NCI-H2107 treated with DMSO at 0.1 percent for 48 hours (cell line): ENCODE measurements around the gene NAA15.
"Not testable (repeated sequence)": the region's sequence is repeated elsewhere in the genome, so short reads cannot be mapped to it uniquely, and the experiment has no call there.

ENCODE experiments used
- DNase-seq: peaks from one replicate; lab custom pipeline; 2025; ENCODE audit not compliant: unreplicated experiment; lab: John Stamatoyannopoulos, UW

Gene NAA15

DNA sequence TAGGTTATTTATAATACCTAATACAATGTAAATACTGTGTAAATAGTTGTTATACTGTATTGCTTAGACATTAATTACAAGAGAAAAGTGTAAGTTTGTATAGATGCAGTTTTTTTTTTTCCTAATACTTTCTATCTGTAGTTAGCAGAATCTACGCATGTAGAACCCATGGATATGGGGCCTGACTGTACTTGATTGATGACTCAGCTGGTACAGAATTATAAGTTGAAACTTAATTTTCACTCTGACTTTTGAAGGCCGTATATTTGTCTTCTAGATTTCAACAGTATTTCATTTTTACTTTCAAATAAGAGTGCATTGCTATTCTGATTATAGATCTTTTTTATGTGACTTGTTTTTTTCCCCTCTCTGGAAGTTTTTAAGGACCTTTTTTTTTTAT lies 31.7 kb downstream of the NAA15 start:
- DNase-seq, result no peak

DNA sequence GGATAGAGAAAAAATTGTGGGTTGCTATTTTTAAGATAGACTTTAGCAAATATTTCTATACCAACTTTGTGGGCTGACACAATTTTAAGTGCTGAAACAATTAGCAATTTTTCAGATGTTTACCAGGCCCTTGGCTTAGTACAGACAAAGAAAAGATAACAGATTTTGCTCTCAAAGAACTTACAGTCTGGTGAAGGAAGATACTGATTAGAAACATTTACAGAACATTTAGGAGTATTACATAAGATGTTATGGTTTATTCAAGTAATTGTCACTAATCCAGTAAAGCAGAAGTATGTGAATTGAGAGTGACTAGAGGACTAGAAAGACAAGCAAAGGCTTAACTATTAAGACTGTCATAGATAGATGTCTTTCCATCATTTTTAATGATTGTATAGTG lies 36.3 kb downstream of the NAA15 start:
- DNase-seq, result no peak

GRCh38 chr4:139361301-139361700 lies 60.0 kb downstream of the NAA15 start:
- DNase-seq, result no peak

DNA sequence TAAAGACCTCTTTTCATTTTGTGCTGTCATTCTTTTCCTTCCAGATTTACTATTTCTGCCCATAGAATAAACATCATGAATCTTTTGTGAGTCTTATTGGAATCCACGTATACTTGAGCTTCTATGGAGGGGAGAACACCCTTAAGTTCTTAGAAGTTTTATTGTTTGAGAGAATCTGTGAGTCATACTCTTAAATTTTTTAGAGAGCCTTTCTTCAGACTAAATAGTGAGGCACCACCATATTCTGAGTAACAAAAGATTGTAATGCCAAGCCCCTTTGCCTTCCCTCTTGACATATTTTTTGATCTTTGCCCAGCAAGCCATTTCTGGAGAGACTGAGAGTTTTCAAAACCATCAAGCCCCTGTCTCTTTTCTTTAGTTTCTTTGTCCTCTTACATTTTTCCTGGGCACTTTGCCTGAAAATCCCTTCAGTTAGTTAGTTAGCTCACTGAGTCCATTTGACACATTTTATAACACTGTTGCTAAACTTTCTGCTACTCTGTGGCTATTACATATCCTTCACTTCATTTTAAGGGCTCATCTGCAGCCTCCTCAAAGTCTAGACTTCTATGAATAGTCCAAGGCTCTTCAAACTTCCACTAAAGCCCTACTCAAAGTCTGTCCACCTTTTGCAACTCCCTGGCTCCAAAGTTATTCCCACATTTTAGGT lies 66.3 kb downstream of the NAA15 start:
- DNase-seq, result no peak

GRCh38 chr4:139368998-139369397 lies 67.7 kb downstream of the NAA15 start:
- no peak for DNase-seq

GRCh38 chr4:139374251-139374650 lies 72.9 kb downstream of the NAA15 start:
- no peak for DNase-seq

DNA sequence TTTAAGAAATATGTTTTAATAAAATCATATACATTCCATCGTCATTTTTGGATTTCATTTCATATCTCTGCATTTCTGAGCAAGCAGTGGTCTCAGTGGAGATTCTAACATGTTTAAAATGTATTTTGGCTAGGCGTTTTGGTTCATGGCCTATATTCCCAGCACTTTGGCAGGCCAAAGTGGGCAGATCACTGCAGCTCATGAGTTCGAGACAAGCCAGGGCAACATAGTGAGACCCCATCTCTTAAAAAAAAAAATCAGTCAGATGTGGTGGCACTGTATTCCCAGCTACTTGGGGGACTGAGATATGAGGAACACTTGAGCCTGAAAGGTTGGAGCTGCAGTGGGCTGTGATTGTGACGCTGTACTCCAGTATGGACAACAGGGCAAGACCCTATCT lies 85.1 kb downstream of the NAA15 start:
- DNase-seq, result no peak

- no peak for DNase-seq
Observed at GRCh38 chr4:139389102-139389501, 87.8 kb downstream of the NAA15 start.

DNA sequence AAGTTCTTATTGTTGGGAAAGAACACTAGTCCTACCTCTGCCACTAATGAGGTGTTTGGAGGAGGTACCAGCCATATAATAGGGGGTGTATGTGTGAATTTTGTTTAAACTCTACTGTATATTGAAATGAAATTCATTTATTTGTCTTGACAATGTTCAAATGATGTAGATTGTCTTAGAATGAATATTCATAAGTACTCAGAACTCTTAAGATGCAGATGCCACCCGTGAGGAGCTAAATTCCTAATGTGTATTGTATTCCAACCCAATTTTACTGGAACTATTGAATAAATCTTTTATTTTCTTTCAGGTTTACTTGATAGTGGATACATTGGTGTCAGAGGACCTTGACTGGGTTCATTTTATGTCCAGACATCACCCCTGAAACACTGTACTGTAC lies 88.7 kb downstream of the NAA15 start:
- no peak for DNase-seq

DNA sequence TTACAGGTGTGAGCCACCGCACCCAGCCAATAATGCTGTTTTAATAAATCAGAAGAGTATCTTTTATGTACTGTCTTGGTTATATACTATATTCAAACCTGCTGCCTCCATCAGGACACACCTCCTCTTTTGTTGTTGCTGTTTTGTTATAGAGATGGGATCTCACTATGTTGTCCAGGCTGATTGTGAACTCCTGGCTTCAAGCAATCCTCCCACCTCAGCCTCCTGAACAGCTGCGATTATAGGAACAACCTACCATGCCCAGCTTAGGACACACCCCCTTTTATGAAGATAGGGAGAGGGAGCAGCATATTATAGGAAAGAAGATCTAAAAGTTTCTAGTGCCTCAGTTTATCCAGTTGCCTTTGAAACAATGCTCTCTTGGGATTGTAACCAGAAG lies 90.4 kb downstream of the NAA15 start:
- no peak for DNase-seq

GRCh38 chr4:139392797-139393196 lies 91.5 kb downstream of the NAA15 start:
- DNase-seq, result no peak

GRCh38 chr4:139401368-139401767 lies 100.1 kb downstream of the NAA15 start:
- no peak for DNase-seq

GRCh38 chr4:139402436-139402835 lies 101.1 kb downstream of the NAA15 start:
- DNase-seq, result no peak

- DNase-seq, result no peak
Observed at GRCh38 chr4:139403462-139403861, 102.2 kb downstream of the NAA15 start.

GRCh38 chr4:139410312-139410711 lies 109.0 kb downstream of the NAA15 start:
- DNase-seq, result no peak

DNA sequence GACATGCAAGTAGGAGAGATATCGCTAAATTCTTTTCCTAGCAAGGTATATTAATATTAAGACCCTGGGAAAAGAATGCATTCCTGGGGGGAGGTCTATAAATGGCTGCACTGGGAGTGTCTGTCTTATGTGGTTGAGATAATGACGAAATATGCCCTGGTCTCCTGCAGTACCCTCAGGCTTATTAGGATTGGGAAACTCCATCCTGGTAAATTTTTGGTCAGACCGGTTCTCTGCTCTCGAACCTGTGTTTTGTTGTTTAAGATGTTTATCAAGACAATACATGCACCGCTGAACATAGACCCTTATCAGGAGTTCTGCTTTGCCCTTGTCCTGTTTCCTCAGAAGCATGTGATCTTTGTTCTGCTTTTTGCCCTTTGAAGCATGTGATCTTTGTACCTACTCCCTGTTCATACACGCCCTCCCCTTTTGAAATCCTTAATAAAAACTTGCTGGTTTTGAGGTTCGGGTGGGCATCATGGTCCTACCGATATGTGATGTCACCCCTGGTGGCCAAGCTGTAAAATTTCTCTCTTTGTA lies 113.4 kb downstream of the NAA15 start:
- not testable (repeated sequence) for DNase-seq

DNA sequence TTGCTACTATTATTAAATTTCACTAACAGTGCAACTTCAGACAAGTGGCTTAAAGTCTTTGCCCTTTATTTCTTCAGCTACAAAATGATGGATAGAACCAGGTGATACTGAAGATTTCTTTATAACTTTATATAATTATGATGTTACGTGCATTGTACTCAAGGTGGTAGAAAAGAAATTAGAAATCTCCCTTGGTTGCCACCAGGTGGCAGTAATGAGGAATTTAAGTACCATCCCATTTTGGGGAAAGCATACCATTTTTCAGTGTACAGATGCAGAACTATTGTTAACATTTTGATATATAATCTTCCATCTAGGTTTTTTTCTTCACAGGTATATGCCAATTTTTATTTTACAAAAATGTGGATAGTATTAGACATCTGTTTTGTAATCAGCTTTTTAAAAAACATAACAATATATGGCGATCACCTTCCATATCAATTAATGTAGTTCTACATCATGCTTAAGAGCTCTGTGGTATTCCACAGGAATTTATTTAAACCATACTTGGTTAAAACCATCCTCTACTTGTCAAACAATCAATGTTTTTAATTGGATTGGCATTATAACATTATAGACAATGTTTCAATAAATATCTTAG lies 114.9 kb downstream of the NAA15 start:
- peak; percentile 3 for DNase-seq

DNA sequence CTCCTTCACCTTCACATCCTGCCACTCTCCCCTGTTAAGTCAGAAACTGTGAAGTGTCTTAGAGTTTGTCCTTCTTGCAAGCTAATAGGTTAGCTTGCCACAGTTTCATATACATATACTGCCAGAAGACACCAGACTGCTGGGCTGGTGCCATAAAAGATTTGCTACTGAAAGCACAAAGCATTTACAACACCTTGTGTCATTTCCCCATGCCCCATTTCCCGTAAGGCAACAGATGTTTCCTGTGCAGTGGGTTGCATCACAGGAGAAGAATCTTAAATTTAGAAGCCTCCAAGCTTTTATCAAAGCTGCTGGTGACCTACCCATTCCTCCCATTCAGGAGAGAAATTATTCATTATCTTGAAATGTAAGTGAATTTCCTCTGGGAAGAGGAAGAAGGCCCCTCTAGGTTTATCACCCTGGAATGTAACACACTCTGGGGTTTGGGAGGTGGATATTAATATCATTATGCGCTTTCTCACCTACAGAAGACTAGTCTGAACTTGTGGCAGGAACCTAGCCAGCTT lies 118.1 kb downstream of the NAA15 start:
- no peak for DNase-seq

DNA sequence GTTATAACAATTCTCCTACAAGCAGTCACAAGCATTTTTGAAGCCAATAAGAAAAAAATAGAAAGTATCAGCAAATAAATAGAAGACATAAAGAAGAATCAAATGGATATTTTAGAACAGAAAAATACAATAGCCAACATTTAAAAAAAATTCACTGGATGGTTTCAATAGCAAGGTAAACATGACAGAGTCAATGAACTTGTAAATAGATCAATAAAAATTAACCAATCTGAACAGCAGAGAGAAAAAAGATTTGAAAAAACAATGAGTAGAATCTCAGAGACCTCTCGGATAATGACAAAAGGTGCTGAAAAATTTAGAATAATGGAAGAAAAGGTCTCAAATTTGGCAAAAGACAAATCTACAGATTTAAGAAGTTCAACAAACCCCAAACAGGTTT lies 119.3 kb downstream of the NAA15 start:
- no peak for DNase-seq

- no peak for DNase-seq
Observed at GRCh38 chr4:139436122-139436521, 134.8 kb downstream of the NAA15 start.

DNA sequence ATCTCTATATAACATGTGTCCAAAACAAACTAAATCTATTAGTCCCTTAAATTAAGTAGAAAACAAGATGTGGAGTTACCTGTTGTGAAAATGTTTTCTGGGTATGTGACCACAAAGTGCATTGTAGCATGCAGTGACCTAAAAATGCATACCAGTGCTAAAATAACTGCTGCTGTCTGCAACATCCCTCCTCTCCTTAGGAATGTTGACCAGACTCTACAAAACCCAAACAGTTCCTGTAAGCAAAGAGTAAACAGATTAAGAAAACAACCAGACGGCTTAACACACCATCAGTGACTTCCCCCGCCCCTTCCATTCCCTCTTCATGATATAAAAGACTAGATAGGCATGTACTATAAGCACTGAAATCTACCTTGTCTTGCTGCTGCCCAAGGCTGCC lies 136.8 kb downstream of the NAA15 start:
- no peak for DNase-seq

GRCh38 chr4:139441029-139441428 lies 139.7 kb downstream of the NAA15 start:
- DNase-seq, result no peak

- DNase-seq, result no peak
Observed at GRCh38 chr4:139443661-139444060, 142.4 kb downstream of the NAA15 start.
